Neural cell (in vitro differentiated cells): ENCODE results near the gene RGL4.

Source experiments
- EP300 ChIP-seq: fragments of 450-650 bp; conservative IDR thresholded peaks from 2 replicates; pipeline ENCODE4 v1.6.1; 2014; ENCODE audit warnings: antibody characterized with exemption, mild to moderate bottlenecking, moderate library complexity; ENCODE audit not compliant: poor library complexity, severe bottlenecking
- EZH2 ChIP-seq: fragments of 200-600, 300-800 bp; shearing (Covaris generic), sonication (generic); IDR thresholded peaks from 2 replicates; pipeline ENCODE4 v1.6.1; 2014; ENCODE audit warnings: antibody characterized with exemption, low read length, borderline replicate concordance, mild to moderate bottlenecking; ENCODE audit not compliant: insufficient read depth, poor library complexity, severe bottlenecking
- POLR2AphosphoS5 ChIP-seq: IDR thresholded peaks from 2 replicates; pipeline ENCODE4 v1.6.1; 2012
- SMC3 ChIP-seq: fragments of 450-650 bp; conservative IDR thresholded peaks from 2 replicates; pipeline ENCODE4 v1.6.1; 2014; ENCODE audit warnings: antibody characterized with exemption, mild to moderate bottlenecking, moderate library complexity; ENCODE audit not compliant: poor library complexity
- TAF1 ChIP-seq: IDR thresholded peaks from 2 replicates; pipeline ENCODE4 v1.6.1; 2012; ENCODE audit warnings: low read depth
- TF ChIP-seq, protein P1 (sequence below): fragments of 450-650 bp; IDR thresholded peaks from 2 replicates; pipeline ENCODE4 v1.5.1; 2014; ENCODE audit warnings: antibody characterized with exemption, mild to moderate bottlenecking, moderate library complexity; ENCODE audit not compliant: poor library complexity, severe bottlenecking
- TF ChIP-seq, protein P2 (sequence below): IDR thresholded peaks from 2 replicates; pipeline ENCODE4 v1.6.1; 2012; ENCODE audit warnings: borderline replicate concordance

DNA sequence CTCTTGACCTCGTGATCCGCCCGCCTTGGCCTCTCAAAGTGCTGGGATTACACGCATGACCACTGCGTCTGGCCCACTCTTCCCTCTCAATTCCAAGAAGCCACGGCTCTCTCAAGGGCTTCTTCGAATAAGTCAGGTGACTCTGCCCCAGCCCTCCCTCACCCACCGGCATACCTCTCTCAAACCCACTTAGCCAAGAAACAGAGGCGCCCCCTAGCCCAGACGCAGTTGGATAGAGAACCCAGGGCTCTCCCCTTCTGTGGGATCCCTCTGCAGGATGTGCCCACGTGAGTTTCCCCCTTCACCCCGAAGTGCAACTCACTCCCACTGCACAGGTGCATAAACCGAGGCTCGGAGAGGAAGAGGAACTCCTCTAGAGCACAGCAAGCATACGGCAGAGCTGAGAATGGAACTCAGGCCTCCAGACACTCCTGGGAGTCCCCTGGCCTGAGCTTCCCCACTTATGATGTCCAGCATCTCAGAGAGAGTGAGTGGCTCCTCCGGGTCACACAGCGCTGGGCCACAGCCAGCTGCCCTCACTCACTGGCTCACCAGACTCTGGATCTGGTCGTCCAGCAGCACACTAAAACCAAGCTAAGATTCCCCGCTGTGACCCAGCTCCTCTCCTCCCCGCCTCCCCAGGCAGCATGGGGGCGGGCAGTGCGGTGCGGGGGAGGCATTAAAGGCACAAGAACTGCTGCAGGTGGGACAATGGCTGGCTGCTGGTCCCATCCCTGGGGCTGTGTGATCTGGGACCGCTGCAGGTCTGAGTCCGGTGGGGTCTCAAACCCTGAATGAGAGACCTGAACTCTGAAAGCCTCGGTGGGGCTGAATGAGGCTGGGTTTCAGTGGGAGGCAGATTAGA is 16.8 kb upstream of the RGL4 start:
- TF ChIP-seq, protein P1, sequence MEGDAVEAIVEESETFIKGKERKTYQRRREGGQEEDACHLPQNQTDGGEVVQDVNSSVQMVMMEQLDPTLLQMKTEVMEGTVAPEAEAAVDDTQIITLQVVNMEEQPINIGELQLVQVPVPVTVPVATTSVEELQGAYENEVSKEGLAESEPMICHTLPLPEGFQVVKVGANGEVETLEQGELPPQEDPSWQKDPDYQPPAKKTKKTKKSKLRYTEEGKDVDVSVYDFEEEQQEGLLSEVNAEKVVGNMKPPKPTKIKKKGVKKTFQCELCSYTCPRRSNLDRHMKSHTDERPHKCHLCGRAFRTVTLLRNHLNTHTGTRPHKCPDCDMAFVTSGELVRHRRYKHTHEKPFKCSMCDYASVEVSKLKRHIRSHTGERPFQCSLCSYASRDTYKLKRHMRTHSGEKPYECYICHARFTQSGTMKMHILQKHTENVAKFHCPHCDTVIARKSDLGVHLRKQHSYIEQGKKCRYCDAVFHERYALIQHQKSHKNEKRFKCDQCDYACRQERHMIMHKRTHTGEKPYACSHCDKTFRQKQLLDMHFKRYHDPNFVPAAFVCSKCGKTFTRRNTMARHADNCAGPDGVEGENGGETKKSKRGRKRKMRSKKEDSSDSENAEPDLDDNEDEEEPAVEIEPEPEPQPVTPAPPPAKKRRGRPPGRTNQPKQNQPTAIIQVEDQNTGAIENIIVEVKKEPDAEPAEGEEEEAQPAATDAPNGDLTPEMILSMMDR: no peak
- TF ChIP-seq SMC3 (no peak), EP300 (no peak), EZH2 (no peak), TAF1 (no peak), POLR2AphosphoS5 (no peak)
- TF ChIP-seq, protein P2, sequence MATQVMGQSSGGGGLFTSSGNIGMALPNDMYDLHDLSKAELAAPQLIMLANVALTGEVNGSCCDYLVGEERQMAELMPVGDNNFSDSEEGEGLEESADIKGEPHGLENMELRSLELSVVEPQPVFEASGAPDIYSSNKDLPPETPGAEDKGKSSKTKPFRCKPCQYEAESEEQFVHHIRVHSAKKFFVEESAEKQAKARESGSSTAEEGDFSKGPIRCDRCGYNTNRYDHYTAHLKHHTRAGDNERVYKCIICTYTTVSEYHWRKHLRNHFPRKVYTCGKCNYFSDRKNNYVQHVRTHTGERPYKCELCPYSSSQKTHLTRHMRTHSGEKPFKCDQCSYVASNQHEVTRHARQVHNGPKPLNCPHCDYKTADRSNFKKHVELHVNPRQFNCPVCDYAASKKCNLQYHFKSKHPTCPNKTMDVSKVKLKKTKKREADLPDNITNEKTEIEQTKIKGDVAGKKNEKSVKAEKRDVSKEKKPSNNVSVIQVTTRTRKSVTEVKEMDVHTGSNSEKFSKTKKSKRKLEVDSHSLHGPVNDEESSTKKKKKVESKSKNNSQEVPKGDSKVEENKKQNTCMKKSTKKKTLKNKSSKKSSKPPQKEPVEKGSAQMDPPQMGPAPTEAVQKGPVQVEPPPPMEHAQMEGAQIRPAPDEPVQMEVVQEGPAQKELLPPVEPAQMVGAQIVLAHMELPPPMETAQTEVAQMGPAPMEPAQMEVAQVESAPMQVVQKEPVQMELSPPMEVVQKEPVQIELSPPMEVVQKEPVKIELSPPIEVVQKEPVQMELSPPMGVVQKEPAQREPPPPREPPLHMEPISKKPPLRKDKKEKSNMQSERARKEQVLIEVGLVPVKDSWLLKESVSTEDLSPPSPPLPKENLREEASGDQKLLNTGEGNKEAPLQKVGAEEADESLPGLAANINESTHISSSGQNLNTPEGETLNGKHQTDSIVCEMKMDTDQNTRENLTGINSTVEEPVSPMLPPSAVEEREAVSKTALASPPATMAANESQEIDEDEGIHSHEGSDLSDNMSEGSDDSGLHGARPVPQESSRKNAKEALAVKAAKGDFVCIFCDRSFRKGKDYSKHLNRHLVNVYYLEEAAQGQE: no peak
